ENCODE measurements around the gene NRG3. TPM values are rescaled to one million over a fixed set of nuclear protein-coding genes. Genes with fewer than 3 reads are reported as not detected.

NRG3 gene
- total RNA-seq, 4 donors from 2014 or later, result 0.20 to 1.1 (median 0.84) TPM; not detected in 1

DNA sequence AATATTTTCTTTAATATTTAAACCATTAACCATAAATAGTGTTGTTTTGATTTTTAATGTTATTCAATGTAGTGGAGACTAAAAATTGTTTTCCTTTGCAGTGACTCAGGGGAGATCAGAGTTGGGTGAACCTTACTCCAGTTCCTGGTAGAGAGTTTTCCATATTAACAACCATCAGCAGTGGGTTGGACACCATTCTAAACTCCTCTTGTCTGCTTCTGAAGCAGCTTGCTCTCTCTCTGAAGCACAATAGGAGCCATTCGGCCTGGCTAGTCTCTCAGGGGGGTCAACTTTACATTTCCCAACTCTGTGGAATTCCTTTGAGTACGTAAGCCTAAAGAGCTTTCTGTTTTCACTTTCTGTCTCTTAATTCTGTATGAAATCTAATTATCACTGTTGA, 9.4 kb upstream of the NRG3 start:
- no peaks in the 10 kb centered on the region for H3K27me3 ChIP-seq
- H3K27ac ChIP-seq, result no peak overlapping the region
- no peaks in the 10 kb centered on the region for H3K4me1 ChIP-seq
- DNase-seq (ENCODE audit: low spot score in 2 of 2), result no peak
- TF ChIP-seq EP300 (IDR thresholded peaks at IDR 0.05) (no peak), CTCF (IDR thresholded peaks at IDR 0.05) (no peak), POLR2A (IDR thresholded peaks at IDR 0.05) (no peak)
- H3K9me3 ChIP-seq, result no peaks in the 10 kb centered on the region
- WGBS, 2 donors, result 30 to 39% methylated on average over 2 of the region's 2 CpGs
- no peaks in the 10 kb centered on the region for H3K36me3 ChIP-seq
- H3K4me3 ChIP-seq, result no peak overlapping the region

DNA sequence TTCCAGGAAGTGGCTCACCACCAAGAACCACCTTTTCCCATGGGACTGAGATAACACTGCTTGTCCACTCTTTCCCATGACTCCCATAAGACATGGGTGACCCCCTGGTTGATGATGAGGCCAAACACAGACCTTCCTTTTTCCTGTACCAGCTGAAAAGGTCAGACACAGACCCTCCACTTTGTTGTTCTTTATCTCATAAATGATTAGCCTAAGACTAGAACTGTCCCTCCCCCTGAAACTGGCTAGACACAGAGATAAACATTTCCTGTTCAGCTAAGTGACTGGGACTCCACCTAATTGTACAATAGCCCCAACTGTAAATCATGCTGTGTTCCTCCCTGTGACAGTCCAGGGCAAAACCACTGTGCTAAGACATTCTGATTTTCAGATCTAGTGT, 8.2 kb upstream of the NRG3 start:
- no peaks in the 10 kb centered on the region for H3K4me1 ChIP-seq
- no peak for TF ChIP-seq CTCF (IDR thresholded peaks at IDR 0.05)
- no peak for TF ChIP-seq POLR2A (IDR thresholded peaks at IDR 0.05)
- no peak for TF ChIP-seq EP300 (IDR thresholded peaks at IDR 0.05)
- no peaks in the 10 kb centered on the region for H3K27me3 ChIP-seq
- H3K4me3 ChIP-seq, result no peak overlapping the region
- H3K27ac ChIP-seq, result no peak overlapping the region
- no peaks in the 10 kb centered on the region for H3K9me3 ChIP-seq
- no peak for DNase-seq (ENCODE audit: low spot score in 2 of 2)
- H3K36me3 ChIP-seq, result no peaks in the 10 kb centered on the region

DNA sequence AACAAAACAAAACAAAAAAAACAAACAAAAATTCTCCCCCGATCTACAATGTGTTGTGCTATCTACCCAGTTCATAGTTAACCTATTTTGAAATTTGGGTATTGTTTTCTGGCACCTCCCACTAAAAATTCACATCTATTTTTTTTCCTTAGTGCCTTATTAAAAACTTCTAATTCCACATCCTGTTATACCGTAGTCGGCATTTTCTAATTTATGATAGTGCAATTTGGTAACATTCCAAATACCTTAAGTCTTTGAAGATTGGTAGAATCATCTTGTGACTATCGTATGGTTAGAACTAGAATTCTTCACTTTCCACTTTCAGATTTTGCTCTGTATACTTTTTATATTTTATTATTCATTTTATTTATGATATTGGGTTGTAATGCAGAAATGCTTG, 4.5 kb upstream of the NRG3 start:
- Histone ChIP-seq H3K36me3 (no peaks in the 10 kb centered on the region), H3K27ac (no peak overlapping the region), H3K27me3 (peaks cover 0 to 13% of the 10 kb centered on the region in 2 donors), H3K9me3 (no peaks in the 10 kb centered on the region), H3K4me1 (peaks cover 0 to 16% (median 0%) of the 10 kb centered on the region in 4 donors), H3K4me3 (no peak overlapping the region)
- no peak for DNase-seq (ENCODE audit: low spot score in 2 of 2)
- TF ChIP-seq CTCF (IDR thresholded peaks at IDR 0.05) (no peak), POLR2A (IDR thresholded peaks at IDR 0.05) (no peak), EP300 (IDR thresholded peaks at IDR 0.05) (no peak)
- WGBS, 2 donors, result 80 to 85% methylated on average over 4 of the region's 4 CpGs

DNA sequence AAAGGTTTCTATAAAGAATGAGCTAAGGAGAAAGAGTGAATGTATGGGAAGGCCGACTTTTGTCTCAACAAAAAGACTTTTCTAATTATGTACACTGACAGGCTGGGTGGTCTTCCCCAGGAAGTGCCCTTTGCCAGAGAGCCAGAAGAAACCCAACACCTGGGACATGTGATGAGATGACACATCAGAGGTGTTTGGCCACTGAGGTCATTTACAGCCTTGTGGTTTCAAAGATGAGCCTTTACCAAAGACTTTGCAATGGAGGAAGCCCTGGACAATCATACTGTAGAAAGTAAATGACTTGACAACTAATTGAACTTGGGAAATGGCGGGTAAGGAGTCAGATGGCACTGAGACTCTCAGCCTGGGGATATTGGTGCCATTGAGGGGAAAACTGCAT, 3.4 kb upstream of the NRG3 start:
- WGBS, 2 donors, result 73 to 80% methylated on average over 2 of the region's 2 CpGs
- H3K9me3 ChIP-seq, result no peaks in the 10 kb centered on the region
- H3K36me3 ChIP-seq, result no peaks in the 10 kb centered on the region
- H3K27ac ChIP-seq, result no peak overlapping the region
- no peak for DNase-seq (ENCODE audit: low spot score in 2 of 2)
- H3K27me3 ChIP-seq, result peaks cover 0 to 24% of the 10 kb centered on the region in 2 donors
- TF ChIP-seq POLR2A (IDR thresholded peaks at IDR 0.05) (no peak), EP300 (IDR thresholded peaks at IDR 0.05) (no peak), CTCF (IDR thresholded peaks at IDR 0.05) (no peak)
- peaks cover 0 to 27% (median 5%) of the 10 kb centered on the region in 4 donors for H3K4me1 ChIP-seq
- H3K4me3 ChIP-seq, result no peak overlapping the region

GRCh38 chr10:81872206-81872862, 2.7 kb upstream of the NRG3 start:
- H3K4me3 ChIP-seq, result no peak overlapping the region
- H3K27ac ChIP-seq, result no peak overlapping the region
- WGBS, 2 donors, result 59 to 62% methylated on average over 6 of the region's 6 CpGs
- H3K27me3 ChIP-seq, result peaks cover 0 to 27% of the 10 kb centered on the region in 2 donors
- H3K36me3 ChIP-seq, result no peaks in the 10 kb centered on the region
- DNase-seq (ENCODE audit: low spot score in 2 of 2), result no peak
- TF ChIP-seq EP300 (IDR thresholded peaks at IDR 0.05) (no peak), POLR2A (IDR thresholded peaks at IDR 0.05) (no peak), CTCF (IDR thresholded peaks at IDR 0.05) (no peak)
- no peaks in the 10 kb centered on the region for H3K9me3 ChIP-seq
- H3K4me1 ChIP-seq, result peaks cover 0 to 30% (median 5%) of the 10 kb centered on the region in 4 donors

All from tibial nerve (tissue), 4 donors.